Loucy (cell line): ENCODE data around the gene PTH1R.

Source experiments
- EZH2phosphoT487 ChIP-seq: fragments of 200-600 bp; IDR thresholded peaks from 2 replicates; pipeline ENCODE4 v1.6.1; 2018; ENCODE audit warnings: antibody characterized with exemption, mild to moderate bottlenecking, moderate library complexity, borderline replicate concordance
- TF ChIP-seq, protein P1 (sequence below): fragments of 200-600 bp; sonication (generic); conservative IDR thresholded peaks from 2 replicates; pipeline ENCODE4 v1.5.1; 2014; ENCODE audit warnings: mild to moderate bottlenecking, antibody characterized with exemption, low read length

DNA sequence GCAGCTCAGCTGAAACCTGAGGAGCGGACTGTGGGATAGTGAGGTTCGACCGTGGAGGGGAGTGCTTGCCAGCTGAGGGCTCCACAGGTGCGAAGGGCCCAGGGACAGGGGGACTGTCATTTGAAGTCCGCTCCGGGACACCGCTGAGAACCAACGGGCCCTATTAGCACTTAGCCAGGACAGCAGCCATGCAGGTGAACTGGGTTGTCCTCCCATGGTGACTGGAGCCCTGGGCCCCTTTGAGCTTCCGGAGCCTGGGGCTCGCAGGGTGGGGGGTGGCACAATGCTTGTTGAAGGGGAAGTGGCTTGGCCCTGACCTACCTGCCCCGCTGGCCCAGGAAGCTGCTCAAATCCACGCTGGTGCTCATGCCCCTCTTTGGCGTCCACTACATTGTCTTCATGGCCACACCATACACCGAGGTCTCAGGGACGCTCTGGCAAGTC lies 24.7 kb downstream of the PTH1R start:
- TF ChIP-seq, protein P1, sequence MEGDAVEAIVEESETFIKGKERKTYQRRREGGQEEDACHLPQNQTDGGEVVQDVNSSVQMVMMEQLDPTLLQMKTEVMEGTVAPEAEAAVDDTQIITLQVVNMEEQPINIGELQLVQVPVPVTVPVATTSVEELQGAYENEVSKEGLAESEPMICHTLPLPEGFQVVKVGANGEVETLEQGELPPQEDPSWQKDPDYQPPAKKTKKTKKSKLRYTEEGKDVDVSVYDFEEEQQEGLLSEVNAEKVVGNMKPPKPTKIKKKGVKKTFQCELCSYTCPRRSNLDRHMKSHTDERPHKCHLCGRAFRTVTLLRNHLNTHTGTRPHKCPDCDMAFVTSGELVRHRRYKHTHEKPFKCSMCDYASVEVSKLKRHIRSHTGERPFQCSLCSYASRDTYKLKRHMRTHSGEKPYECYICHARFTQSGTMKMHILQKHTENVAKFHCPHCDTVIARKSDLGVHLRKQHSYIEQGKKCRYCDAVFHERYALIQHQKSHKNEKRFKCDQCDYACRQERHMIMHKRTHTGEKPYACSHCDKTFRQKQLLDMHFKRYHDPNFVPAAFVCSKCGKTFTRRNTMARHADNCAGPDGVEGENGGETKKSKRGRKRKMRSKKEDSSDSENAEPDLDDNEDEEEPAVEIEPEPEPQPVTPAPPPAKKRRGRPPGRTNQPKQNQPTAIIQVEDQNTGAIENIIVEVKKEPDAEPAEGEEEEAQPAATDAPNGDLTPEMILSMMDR, result no peak
- TF ChIP-seq EZH2phosphoT487, result no peak
